Esophagus squamous epithelium (tissue), 5 donors: ENCODE measurements around the gene MUC5AC. TPM values are rescaled to one million over a fixed set of nuclear protein-coding genes. Genes with fewer than 3 reads are reported as not detected.
"Not testable (repeated sequence)": the region's sequence is repeated elsewhere in the genome, so short reads cannot be mapped to it uniquely, and the experiment has no call there.

Source experiments
- DNase-seq: peaks from one replicate; lab custom pipeline; 2025; lab: John Stamatoyannopoulos, UW
- H3K27ac ChIP-seq, 4 donors: fragments of 200-600 bp; sonication (generic); one replicate each; pipeline ENCODE4 v1.5.1; 2016 to 2019; ENCODE audit warnings: mild to moderate bottlenecking in 1 of 4
- H3K27me3 ChIP-seq, 4 donors: fragments of 200-600 bp; sonication (generic); 1 replicate in 3 of 4; 2 replicates in 1 of 4; pipeline versions ENCODE4 v1.5.1 to v1.6.0; 2017 to 2021; ENCODE audit warnings: antibody characterized with exemption in 1 of 4
- H3K36me3 ChIP-seq, 3 donors: fragments of 200-600 bp; sonication (generic); one replicate each; pipeline ENCODE4 v1.5.1; 2016 to 2019
- H3K4me1 ChIP-seq, 3 donors: fragments of 200-600 bp; sonication (generic); one replicate each; pipeline ENCODE4 v1.5.1; 2017 to 2019
- H3K4me3 ChIP-seq, 4 donors: fragments of 200-600 bp; sonication (generic); 1 replicate in 3 of 4; 2 replicates in 1 of 4; pipeline ENCODE4 v1.5.1; 2016 to 2019; ENCODE audit warnings: mild to moderate bottlenecking in 2 of 4, moderate library complexity in 1 of 4
- H3K9me3 ChIP-seq, 3 donors: fragments of 200-600 bp; sonication (generic); one replicate each; pipeline ENCODE4 v1.5.1; 2016 to 2019
- POLR2A ChIP-seq, 4 donors: fragments of 450-650 bp; IDR thresholded peaks; one replicate each; pipeline ENCODE4 v1.6.1; 2017; ENCODE audit warnings: antibody characterized with exemption in 4 of 4, mild to moderate bottlenecking in 4 of 4, moderate library complexity in 3 of 4
- WGBS, 2 donors: methylation state at CpG; one replicate each; pipeline ENCODE4 v1.1.5; 2018; 5-methylcytosine and 5-hydroxymethylcytosine counted together
- intact Hi-C: fragments of 100-400 bp; cut with DNase I; formaldehyde crosslinking; loops from one replicate; pipeline ENCODE4 v1.15.0; 2022
- total RNA-seq, 4 donors: library from RNA; depleted of rRNA; stranded (reverse); fragments of >200 nt; gene quantifications; one replicate each; pipeline ENCODE4 v1.1.0, GENCODE V29; 2016
- TF ChIP-seq, protein P1 (sequence below), 6 experiments: fragments of 450-650 bp in 4 of 6; fragments of 200-600 bp in 2 of 6; sonication (generic) in 2 of 6; IDR thresholded peaks; one replicate each; pipeline ENCODE4 v1.5.1; 2016 to 2019; ENCODE audit warnings: antibody characterized with exemption in 6 of 6, mild to moderate bottlenecking in 4 of 6, moderate library complexity in 4 of 6
- donor health status: DM: yes; HTN: yes; CAD: no.

The MUC5AC gene
- total RNA-seq, 4 donors from 2014 or later = under 0.01 to 1.5 TPM; not detected in 2

DNA sequence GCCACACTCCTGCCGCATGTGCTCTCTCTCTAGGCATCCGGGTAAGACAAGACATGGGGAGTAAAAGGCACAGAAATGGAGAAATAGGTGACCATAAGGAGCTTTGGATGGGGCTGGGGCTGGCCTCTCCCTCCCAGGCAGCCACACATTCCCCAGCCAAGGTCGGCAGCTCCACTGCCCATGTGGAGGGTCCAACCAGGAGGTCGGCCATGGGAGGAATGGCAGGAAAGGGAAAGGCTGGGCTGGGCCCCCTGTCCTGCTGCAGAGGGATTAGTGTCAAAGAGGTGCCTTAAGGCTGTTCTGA, 460 bp upstream of the MUC5AC start:
- no peak for DNase-seq
- TF ChIP-seq POLR2A (IDR thresholded peaks at IDR 0.05) = no peak
- Histone ChIP-seq H3K4me1 (peaks cover 0 to 11% (median 0%) of the 10 kb centered on the region in 3 donors), H3K4me3 (no peak overlapping the region), H3K27ac (no peak overlapping the region), H3K9me3 (no peaks in the 10 kb centered on the region), H3K27me3 (peaks cover 0 to 42% (median 0%) of the 10 kb centered on the region in 4 donors), H3K36me3 (no peaks in the 10 kb centered on the region)
- intact Hi-C loops = no loop called here
- WGBS, 2 donors = 48 to 75% methylated on average over 3 of the region's 4 CpGs

- TF ChIP-seq POLR2A (IDR thresholded peaks at IDR 0.05) = no peak
- TF ChIP-seq, protein P1, sequence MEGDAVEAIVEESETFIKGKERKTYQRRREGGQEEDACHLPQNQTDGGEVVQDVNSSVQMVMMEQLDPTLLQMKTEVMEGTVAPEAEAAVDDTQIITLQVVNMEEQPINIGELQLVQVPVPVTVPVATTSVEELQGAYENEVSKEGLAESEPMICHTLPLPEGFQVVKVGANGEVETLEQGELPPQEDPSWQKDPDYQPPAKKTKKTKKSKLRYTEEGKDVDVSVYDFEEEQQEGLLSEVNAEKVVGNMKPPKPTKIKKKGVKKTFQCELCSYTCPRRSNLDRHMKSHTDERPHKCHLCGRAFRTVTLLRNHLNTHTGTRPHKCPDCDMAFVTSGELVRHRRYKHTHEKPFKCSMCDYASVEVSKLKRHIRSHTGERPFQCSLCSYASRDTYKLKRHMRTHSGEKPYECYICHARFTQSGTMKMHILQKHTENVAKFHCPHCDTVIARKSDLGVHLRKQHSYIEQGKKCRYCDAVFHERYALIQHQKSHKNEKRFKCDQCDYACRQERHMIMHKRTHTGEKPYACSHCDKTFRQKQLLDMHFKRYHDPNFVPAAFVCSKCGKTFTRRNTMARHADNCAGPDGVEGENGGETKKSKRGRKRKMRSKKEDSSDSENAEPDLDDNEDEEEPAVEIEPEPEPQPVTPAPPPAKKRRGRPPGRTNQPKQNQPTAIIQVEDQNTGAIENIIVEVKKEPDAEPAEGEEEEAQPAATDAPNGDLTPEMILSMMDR (IDR thresholded peaks at IDR 0.05) = no peak
- intact Hi-C loops = no loop called here
- Histone ChIP-seq H3K4me3 (no peak overlapping the region), H3K27me3 (peaks cover 0 to 37% (median 0%) of the 10 kb centered on the region in 4 donors), H3K27ac (no peak overlapping the region), H3K4me1 (peaks cover 0 to 4% (median 0%) of the 10 kb centered on the region in 3 donors), H3K9me3 (no peaks in the 10 kb centered on the region), H3K36me3 (no peaks in the 10 kb centered on the region)
- no peak for DNase-seq
- WGBS, 2 donors = 74% methylated on average over 7 of the region's 32 CpGs; no CpG with 5 or more reads in 1 of the 2 donors
These were observed 1.1 kb downstream of the MUC5AC start for GRCh38 chr11:1158681-1159487.

- H3K4me1 ChIP-seq, H3K4me3 ChIP-seq, DNase-seq, H3K9me3 ChIP-seq, H3K27ac ChIP-seq, H3K36me3 ChIP-seq, intact Hi-C loops: not testable (repeated sequence)
- WGBS, 2 donors = no CpG with 5 or more reads among the region's 24 CpGs
- H3K27me3 ChIP-seq = peaks cover 0 to 42% (median 0%) of the 10 kb centered on the region in 4 donors
These were observed 1.9 kb downstream of the MUC5AC start for GRCh38 chr11:1159488-1160220.

GRCh38 chr11:1160231-1161101, 2.7 kb downstream of the MUC5AC start:
- intact Hi-C loops = no loop called here
- 41 to 75% methylated on average over 7 to 10 of the region's 32 CpGs for WGBS, 2 donors
- H3K27me3 ChIP-seq = peaks cover 0 to 50% (median 0%) of the 10 kb centered on the region in 4 donors
- H3K36me3 ChIP-seq = no peaks in the 10 kb centered on the region
- H3K27ac ChIP-seq = no peak overlapping the region
- no peak overlapping the region for H3K4me3 ChIP-seq
- H3K4me1 ChIP-seq = no peaks in the 10 kb centered on the region
- TF ChIP-seq, protein P1 (IDR thresholded peaks at IDR 0.05) = no peak
- no peak for TF ChIP-seq POLR2A (IDR thresholded peaks at IDR 0.05)
- no peak for DNase-seq
- no peaks in the 10 kb centered on the region for H3K9me3 ChIP-seq

DNA sequence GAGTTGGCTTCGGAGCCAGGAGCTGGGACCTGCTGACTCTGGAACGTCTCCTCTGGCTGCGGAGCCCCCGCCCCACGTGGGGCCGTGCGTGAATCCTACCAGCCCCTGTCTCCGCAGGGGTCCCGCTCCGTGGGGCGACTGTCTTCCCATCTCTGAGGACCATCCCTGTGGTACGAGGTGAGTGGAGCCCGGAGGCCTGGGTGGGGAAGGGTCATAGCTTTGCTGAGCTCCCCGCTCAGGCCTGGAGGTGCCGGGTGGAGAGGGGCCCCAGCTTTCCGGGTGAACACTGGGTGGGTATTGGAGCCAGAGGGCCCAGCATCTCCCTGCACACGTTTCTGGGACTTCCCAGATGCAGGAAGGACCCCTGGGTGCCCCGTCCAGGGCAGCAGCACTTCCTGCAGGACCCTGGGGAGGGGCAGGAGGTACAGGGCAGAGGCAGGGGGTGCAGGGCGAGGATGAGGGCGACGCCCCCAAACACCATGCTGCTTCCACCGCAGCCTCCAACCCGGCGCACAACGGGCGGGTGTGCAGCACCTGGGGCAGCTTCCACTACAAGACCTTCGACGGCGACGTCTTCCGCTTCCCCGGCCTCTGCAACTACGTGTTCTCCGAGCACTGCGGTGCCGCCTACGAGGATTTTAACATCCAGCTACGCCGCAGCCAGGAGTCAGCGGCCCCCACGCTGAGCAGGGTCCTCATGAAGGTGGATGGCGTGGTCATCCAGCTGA, 3.8 kb downstream of the MUC5AC start:
- 85 to 100% methylated on average over 3 to 21 of the region's 42 CpGs for WGBS, 2 donors
- Histone ChIP-seq H3K27me3 (peaks cover 0 to 54% (median 0%) of the 10 kb centered on the region in 4 donors), H3K9me3 (no peaks in the 10 kb centered on the region), H3K4me1 (no peaks in the 10 kb centered on the region), H3K36me3 (no peaks in the 10 kb centered on the region), H3K27ac (no peak overlapping the region), H3K4me3 (no peak overlapping the region)
- TF ChIP-seq, protein P1 (IDR thresholded peaks at IDR 0.05) = no peak
- no peak for TF ChIP-seq POLR2A (IDR thresholded peaks at IDR 0.05)
- no peak for DNase-seq
- intact Hi-C loops = no loop called here
